GM12878 (cell line): ENCODE measurements around the gene BCAT1. TPM values are rescaled to one million over a fixed set of nuclear protein-coding genes. Genes with fewer than 3 reads are reported as not detected.
A peak's percentile ranks its signal among the peaks of the same experiment; 100 is the strongest.

Source experiments
- E2F8 ChIP-seq: fragments of 450-650 bp; IDR thresholded peaks from 2 replicates; pipeline ENCODE4 v1.6.1; 2018; ENCODE audit warnings: mild to moderate bottlenecking, low read depth, moderate library complexity; ENCODE audit not compliant: partially characterized antibody
- RAD21 ChIP-seq: IDR thresholded peaks from 2 replicates; pipeline ENCODE4 v1.6.1; 2011; ENCODE audit warnings: mild to moderate bottlenecking, low read depth, low read length, moderate library complexity; ENCODE audit not compliant: insufficient read depth
- RB1 ChIP-seq: fragments of 450-650 bp; formaldehyde crosslinking; IDR thresholded peaks from 2 replicates; pipeline ENCODE4 v1.6.1; 2017; ENCODE audit warnings: mild to moderate bottlenecking, borderline replicate concordance
- RFX5 ChIP-seq: IDR thresholded peaks from 2 replicates; pipeline ENCODE4 v1.6.1; 2011; ENCODE audit warnings: low read depth, low read length, improper control_type of control experiment
- TARDBP ChIP-seq: IDR thresholded peaks from 2 replicates; pipeline ENCODE4 v1.6.1; 2016; ENCODE audit warnings: borderline replicate concordance
- polyA plus RNA-seq, 11 experiments: library from polyadenylated mRNA; depleted of rRNA in 4 of 11; unstranded in 6 of 11; stranded (reverse) in 5 of 11; fragments of >200 nt; fragmentation: Nextera tagmentation in 4 of 11; fragmentation: Illumina TruSeq in 1 of 11; extraction: Ambion mirVana in 4 of 11; extraction: Trizol in 1 of 11; gene quantifications; 1 replicate in 1 of 11; 2 replicates in 10 of 11; pipeline versions ENCODE4 v1.2.1 to v1.2.3, GENCODE V29; 2011 to 2016; ENCODE audit warnings: inconsistent platforms in 2 of 11, missing spikeins in 2 of 11, low read depth in 1 of 11
- total RNA-seq, 4 experiments: library from RNA; depleted of rRNA in 3 of 4; stranded (reverse); fragments of >200 nt in 3 of 4; fragmentation: Illumina TruSeq in 1 of 4; extraction: Trizol in 1 of 4; gene quantifications; 2 replicates each; pipeline versions ENCODE4 v1.2.1 to v1.2.3, GENCODE V29; 2013 to 2021
- TF ChIP-seq, protein P1 (sequence below): fragments of 450-650 bp; IDR thresholded peaks from 2 replicates; pipeline ENCODE4 v1.6.1; 2017; ENCODE audit warnings: mild to moderate bottlenecking, moderate library complexity
- TF ChIP-seq, protein P2 (sequence below): fragments of 450-650 bp; formaldehyde crosslinking; IDR thresholded peaks from 2 replicates; pipeline ENCODE4 v1.4.0; 2022; ENCODE audit warnings: mild to moderate bottlenecking, moderate library complexity
- TF ChIP-seq, protein P3 (sequence below): fragments of 450-650 bp; IDR thresholded peaks from 2 replicates; pipeline ENCODE4 v1.6.1; 2017; ENCODE audit warnings: antibody characterized with exemption, mild to moderate bottlenecking, moderate library complexity

The BCAT1 gene
- total and polyA plus RNA-seq, 10 of the 15 experiments (the other 5 are each of a cell fraction or from before 2014, with no cell fraction given), result 26.2 to 187 (median 81.9) TPM

DNA sequence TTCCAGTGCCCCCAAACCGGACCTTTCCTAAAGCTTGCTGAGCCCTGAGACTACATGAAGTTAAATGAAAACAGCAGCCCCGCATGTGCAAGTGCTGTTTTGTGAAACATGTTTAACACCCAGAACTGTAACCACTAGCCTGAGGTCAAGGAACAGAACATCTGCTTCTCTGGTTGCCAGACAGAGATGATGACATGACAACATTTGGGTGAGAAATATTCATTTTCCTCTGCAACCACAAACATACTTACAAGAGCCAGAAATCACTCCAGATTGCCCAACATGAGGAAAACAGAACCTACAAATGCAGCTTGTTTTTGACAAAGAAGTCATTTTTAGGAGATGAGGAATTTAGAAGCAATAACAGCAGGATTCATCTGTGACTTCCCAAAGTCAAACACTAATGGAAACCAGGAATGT lies 110.4 kb downstream of the BCAT1 start (continued):
- TF ChIP-seq RFX5, result no peak
- no peak for TF ChIP-seq RB1
- TF ChIP-seq, protein P1, sequence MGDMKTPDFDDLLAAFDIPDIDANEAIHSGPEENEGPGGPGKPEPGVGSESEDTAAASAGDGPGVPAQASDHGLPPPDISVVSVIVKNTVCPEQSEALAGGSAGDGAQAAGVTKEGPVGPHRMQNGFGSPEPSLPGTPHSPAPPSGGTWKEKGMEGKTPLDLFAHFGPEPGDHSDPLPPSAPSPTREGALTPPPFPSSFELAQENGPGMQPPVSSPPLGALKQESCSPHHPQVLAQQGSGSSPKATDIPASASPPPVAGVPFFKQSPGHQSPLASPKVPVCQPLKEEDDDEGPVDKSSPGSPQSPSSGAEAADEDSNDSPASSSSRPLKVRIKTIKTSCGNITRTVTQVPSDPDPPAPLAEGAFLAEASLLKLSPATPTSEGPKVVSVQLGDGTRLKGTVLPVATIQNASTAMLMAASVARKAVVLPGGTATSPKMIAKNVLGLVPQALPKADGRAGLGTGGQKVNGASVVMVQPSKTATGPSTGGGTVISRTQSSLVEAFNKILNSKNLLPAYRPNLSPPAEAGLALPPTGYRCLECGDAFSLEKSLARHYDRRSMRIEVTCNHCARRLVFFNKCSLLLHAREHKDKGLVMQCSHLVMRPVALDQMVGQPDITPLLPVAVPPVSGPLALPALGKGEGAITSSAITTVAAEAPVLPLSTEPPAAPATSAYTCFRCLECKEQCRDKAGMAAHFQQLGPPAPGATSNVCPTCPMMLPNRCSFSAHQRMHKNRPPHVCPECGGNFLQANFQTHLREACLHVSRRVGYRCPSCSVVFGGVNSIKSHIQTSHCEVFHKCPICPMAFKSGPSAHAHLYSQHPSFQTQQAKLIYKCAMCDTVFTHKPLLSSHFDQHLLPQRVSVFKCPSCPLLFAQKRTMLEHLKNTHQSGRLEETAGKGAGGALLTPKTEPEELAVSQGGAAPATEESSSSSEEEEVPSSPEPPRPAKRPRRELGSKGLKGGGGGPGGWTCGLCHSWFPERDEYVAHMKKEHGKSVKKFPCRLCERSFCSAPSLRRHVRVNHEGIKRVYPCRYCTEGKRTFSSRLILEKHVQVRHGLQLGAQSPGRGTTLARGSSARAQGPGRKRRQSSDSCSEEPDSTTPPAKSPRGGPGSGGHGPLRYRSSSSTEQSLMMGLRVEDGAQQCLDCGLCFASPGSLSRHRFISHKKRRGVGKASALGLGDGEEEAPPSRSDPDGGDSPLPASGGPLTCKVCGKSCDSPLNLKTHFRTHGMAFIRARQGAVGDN, result peak; percentile 77; the same call in 1 of the 2 replicates
- TF ChIP-seq E2F8, result no peak
- TF ChIP-seq, protein P2, sequence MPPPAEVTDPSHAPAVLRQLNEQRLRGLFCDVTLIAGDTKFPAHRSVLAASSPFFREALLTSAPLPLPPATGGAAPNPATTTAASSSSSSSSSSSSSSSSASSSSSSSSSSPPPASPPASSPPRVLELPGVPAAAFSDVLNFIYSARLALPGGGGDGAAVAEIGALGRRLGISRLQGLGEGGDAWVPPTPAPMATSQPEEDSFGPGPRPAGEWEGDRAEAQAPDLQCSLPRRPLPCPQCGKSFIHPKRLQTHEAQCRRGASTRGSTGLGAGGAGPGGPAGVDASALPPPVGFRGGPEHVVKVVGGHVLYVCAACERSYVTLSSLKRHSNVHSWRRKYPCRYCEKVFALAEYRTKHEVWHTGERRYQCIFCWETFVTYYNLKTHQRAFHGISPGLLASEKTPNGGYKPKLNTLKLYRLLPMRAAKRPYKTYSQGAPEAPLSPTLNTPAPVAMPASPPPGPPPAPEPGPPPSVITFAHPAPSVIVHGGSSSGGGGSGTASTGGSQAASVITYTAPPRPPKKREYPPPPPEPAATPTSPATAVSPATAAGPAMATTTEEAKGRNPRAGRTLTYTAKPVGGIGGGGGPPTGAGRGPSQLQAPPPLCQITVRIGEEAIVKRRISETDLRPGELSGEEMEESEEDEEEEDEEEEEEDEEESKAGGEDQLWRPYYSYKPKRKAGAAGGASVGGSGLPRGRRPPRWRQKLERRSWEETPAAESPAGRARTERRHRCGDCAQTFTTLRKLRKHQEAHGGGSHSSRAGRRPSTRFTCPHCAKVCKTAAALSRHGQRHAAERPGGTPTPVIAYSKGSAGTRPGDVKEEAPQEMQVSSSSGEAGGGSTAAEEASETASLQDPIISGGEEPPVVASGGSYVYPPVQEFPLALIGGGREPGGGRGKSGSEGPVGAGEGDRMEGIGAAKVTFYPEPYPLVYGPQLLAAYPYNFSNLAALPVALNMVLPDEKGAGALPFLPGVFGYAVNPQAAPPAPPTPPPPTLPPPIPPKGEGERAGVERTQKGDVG (CRISPR knock-in tag), result no peak
- TF ChIP-seq RAD21, result 0 out of 2 replicates have a peak, but pooled peaks have one; percentile 3
- no peak for TF ChIP-seq TARDBP
- TF ChIP-seq, protein P3, sequence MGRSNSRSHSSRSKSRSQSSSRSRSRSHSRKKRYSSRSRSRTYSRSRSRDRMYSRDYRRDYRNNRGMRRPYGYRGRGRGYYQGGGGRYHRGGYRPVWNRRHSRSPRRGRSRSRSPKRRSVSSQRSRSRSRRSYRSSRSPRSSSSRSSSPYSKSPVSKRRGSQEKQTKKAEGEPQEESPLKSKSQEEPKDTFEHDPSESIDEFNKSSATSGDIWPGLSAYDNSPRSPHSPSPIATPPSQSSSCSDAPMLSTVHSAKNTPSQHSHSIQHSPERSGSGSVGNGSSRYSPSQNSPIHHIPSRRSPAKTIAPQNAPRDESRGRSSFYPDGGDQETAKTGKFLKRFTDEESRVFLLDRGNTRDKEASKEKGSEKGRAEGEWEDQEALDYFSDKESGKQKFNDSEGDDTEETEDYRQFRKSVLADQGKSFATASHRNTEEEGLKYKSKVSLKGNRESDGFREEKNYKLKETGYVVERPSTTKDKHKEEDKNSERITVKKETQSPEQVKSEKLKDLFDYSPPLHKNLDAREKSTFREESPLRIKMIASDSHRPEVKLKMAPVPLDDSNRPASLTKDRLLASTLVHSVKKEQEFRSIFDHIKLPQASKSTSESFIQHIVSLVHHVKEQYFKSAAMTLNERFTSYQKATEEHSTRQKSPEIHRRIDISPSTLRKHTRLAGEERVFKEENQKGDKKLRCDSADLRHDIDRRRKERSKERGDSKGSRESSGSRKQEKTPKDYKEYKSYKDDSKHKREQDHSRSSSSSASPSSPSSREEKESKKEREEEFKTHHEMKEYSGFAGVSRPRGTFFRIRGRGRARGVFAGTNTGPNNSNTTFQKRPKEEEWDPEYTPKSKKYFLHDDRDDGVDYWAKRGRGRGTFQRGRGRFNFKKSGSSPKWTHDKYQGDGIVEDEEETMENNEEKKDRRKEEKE, result no peak
